Activated CD8-positive, alpha-beta T cell treated with anti-CD3 and anti-CD28 coated beads, Interleukin-2, amount 10 ng/mL, durations not matched to agents 7 days and 5 days (primary cell): ENCODE results near the gene LFNG. TPM values are rescaled to one million over a fixed set of nuclear protein-coding genes. Genes with fewer than 3 reads are reported as not detected.

Experiments
- ATAC-seq: fragments of 150-1000 bp; cut with Tn5 transposase; one replicate; pipeline ENCODE4 v1.10.0; 2021; ENCODE audit warnings: moderate library complexity
- CTCF ChIA-PET: fragments of 350-600 bp; sonication (Branson Sonifier 250); formaldehyde crosslinking; loops from one replicate; lab custom pipeline; 2021; ENCODE audit warnings: antibody characterized with exemption; lab: Charles Lee
- POLR2A ChIA-PET: fragments of 350-600 bp; sonication (Branson Sonifier 250); formaldehyde crosslinking; loops from one replicate; lab custom pipeline; 2021; ENCODE audit warnings: antibody characterized with exemption; lab: Charles Lee
- DNase-seq: peaks from one replicate; pipeline ENCODE4 v3.0.0-alpha.2; 2020
- H3K27ac Mint-ChIP-seq: one replicate; pipeline ENCODE4 v1.8.0; 2021; ENCODE audit warnings: mild to moderate bottlenecking, mixed read lengths
- H3K27me3 Mint-ChIP-seq: one replicate; pipeline ENCODE4 v1.8.0; 2021; ENCODE audit warnings: low read depth, mixed read lengths
- H3K36me3 Mint-ChIP-seq: one replicate; pipeline ENCODE4 v1.8.0; 2021; ENCODE audit warnings: low read depth, mixed read lengths
- H3K4me1 Mint-ChIP-seq: one replicate; pipeline ENCODE4 v1.8.0; 2021; ENCODE audit warnings: low read depth, mixed read lengths
- H3K4me3 Mint-ChIP-seq: one replicate; pipeline ENCODE4 v1.8.0; 2021; ENCODE audit warnings: mild to moderate bottlenecking, mixed read lengths
- H3K9me3 Mint-ChIP-seq: one replicate; pipeline ENCODE4 v1.8.0; 2022; ENCODE audit warnings: mixed read lengths; ENCODE audit not compliant: insufficient read depth
- microRNA-seq: library from miRNA; unstranded; fragments of <30 nt; microRNA quantifications from one replicate; pipeline ENCODE4 v1.2.0, GENCODE V29; 2022
- total RNA-seq, 2 experiments: library from RNA; stranded (reverse); gene quantifications; one replicate each; pipeline ENCODE4 v1.2.3, GENCODE V29; 2021

LFNG gene
- total RNA-seq, 2 experiments from 2014 or later = 134 to 136 TPM

GRCh38 chr7:2575046-2575732 lies 55.6 kb downstream of the LFNG start:
- ChIA-PET CTCF (interaction anchor here (0.7 to 1.3 kb wide), 2 partner anchors 8 to 34 kb away, joined by 3 read pairs; no protein-coding TSS in a partner anchor), POLR2A (no interaction called here)
- H3K9me3 Mint-ChIP-seq = no peaks in the 10 kb centered on the region
- H3K4me3 Mint-ChIP-seq = no peak overlapping the region
- DNase-seq = no peak
- no peak overlapping the region for H3K27ac Mint-ChIP-seq
- no peak for ATAC-seq
- peaks cover 23% of the 10 kb centered on the region for H3K4me1 Mint-ChIP-seq
- H3K36me3 Mint-ChIP-seq = peaks cover 10% of the 10 kb centered on the region
- no peaks in the 10 kb centered on the region for H3K27me3 Mint-ChIP-seq

- ChIA-PET CTCF (interaction anchor here (0.7 to 1.3 kb wide), 2 partner anchors 9 to 33 kb away, joined by 3 read pairs; no protein-coding TSS in a partner anchor), POLR2A (no interaction called here)
- no peaks in the 10 kb centered on the region for H3K27me3 Mint-ChIP-seq
- ATAC-seq (no peak), DNase-seq (no peak)
- H3K4me1 Mint-ChIP-seq = peaks cover 23% of the 10 kb centered on the region
- no peaks in the 10 kb centered on the region for H3K9me3 Mint-ChIP-seq
- H3K4me3 Mint-ChIP-seq = no peak overlapping the region
- H3K27ac Mint-ChIP-seq = no peak overlapping the region
- peaks cover 10% of the 10 kb centered on the region for H3K36me3 Mint-ChIP-seq
Observed at GRCh38 chr7:2575733-2576340, 56.3 kb downstream of the LFNG start.

GRCh38 chr7:2576742-2577491 lies 57.3 kb downstream of the LFNG start:
- DNase-seq = no peak
- H3K27me3 Mint-ChIP-seq = no peaks in the 10 kb centered on the region
- CTCF ChIA-PET = no interaction called here

More at GRCh38 chr7:2576742-2577491, 57.3 kb downstream of the LFNG start:
- Mint-ChIP-seq H3K27ac (no peak overlapping the region), H3K4me1 (peaks cover 23% of the 10 kb centered on the region), H3K36me3 (peaks cover 10% of the 10 kb centered on the region), H3K9me3 (no peaks in the 10 kb centered on the region), H3K4me3 (no peak overlapping the region)
- no peak for ATAC-seq
- POLR2A ChIA-PET = no interaction called here

Small RNAs within 50 kb of the gene (microRNA-seq; reads per million reads assigned to microRNA genes)
- not detected for gene MIR4648

Other genes starting within 250 kb of the LFNG start
- gene SNX8, start 205.3 kb upstream of the LFNG start, total RNA-seq = 10 to 100 TPM; 28.3 to 35.8 TPM
- gene EIF3B, start 164.9 kb upstream of the LFNG start, total RNA-seq = 100 to 1,000 TPM; 174 to 184 TPM
- 10 to 100 TPM; 47.9 to 49.0 TPM for gene CHST12, start 116.2 kb upstream of the LFNG start, total RNA-seq
- gene GRIFIN, start 43.4 kb upstream of the LFNG start, total RNA-seq = not detected
- gene BRAT1, start 35.8 kb downstream of the LFNG start, total RNA-seq = 10 to 100 TPM; 39.4 to 40.7 TPM
- gene IQCE, start 39.2 kb downstream of the LFNG start, total RNA-seq = 10 to 100 TPM; 11.6 to 12.4 TPM
- gene TTYH3, start 112.2 kb downstream of the LFNG start, total RNA-seq = 10 to 100 TPM; 37.0 to 37.7 TPM
- gene AMZ1, start 168.4 kb downstream of the LFNG start, total RNA-seq = not detected